Peyer's patch (tissue), 4 donors: ENCODE results near the gene PTPRF. TPM values are rescaled to one million over a fixed set of nuclear protein-coding genes. Genes with fewer than 3 reads are reported as not detected.

ENCODE experiments used
- DNase-seq, 3 donors: peaks; one replicate each; pipeline ENCODE4 v3.0.0-alpha.2; 2017 to 2019
- H3K27ac ChIP-seq, 4 donors: fragments of 200-600 bp; sonication (generic); one replicate each; pipeline ENCODE4 v1.5.1; 2016 to 2019
- H3K27me3 ChIP-seq, 2 donors: fragments of 200-600 bp; sonication (generic); one replicate each; pipeline ENCODE4 v1.5.1; 2019
- H3K36me3 ChIP-seq, 3 donors: fragments of 200-600 bp; sonication (generic); one replicate each; pipeline ENCODE4 v1.5.1; 2016 to 2019
- H3K4me1 ChIP-seq, 4 donors: fragments of 200-600 bp; sonication (generic); one replicate each; pipeline ENCODE4 v1.5.1; 2016 to 2019
- H3K4me3 ChIP-seq, 4 donors: fragments of 200-600 bp; sonication (generic); 1 replicate in 3 of 4; 2 replicates in 1 of 4; pipeline ENCODE4 v1.5.1; 2016 to 2019; ENCODE audit warnings: mild to moderate bottlenecking in 1 of 4
- H3K9me3 ChIP-seq, 4 donors: fragments of 200-600 bp; sonication (generic); one replicate each; pipeline ENCODE4 v1.5.1; 2016 to 2019; ENCODE audit warnings: mild to moderate bottlenecking in 1 of 4
- POLR2A ChIP-seq, 2 donors: fragments of 450-650 bp; IDR thresholded peaks; one replicate each; pipeline ENCODE4 v1.5.1; 2017; ENCODE audit warnings: antibody characterized with exemption in 2 of 2, mild to moderate bottlenecking in 2 of 2, moderate library complexity in 2 of 2
- total RNA-seq, 4 donors: library from RNA; depleted of rRNA; stranded (reverse); fragments of >200 nt; gene quantifications; one replicate each; pipeline ENCODE4 v1.1.0, GENCODE V29; 2016
- TF ChIP-seq, protein P1 (sequence below), 6 experiments: fragments of 450-650 bp in 4 of 6; fragments of 200-600 bp in 2 of 6; sonication (generic) in 1 of 6; IDR thresholded peaks; one replicate each; pipeline ENCODE4 v1.5.1; 2017 to 2019; ENCODE audit warnings: antibody characterized with exemption in 6 of 6, mild to moderate bottlenecking in 3 of 6, moderate library complexity in 1 of 6

PTPRF gene
- total RNA-seq, 4 donors from 2014 or later, result 149 to 613 (median 528) TPM

DNA sequence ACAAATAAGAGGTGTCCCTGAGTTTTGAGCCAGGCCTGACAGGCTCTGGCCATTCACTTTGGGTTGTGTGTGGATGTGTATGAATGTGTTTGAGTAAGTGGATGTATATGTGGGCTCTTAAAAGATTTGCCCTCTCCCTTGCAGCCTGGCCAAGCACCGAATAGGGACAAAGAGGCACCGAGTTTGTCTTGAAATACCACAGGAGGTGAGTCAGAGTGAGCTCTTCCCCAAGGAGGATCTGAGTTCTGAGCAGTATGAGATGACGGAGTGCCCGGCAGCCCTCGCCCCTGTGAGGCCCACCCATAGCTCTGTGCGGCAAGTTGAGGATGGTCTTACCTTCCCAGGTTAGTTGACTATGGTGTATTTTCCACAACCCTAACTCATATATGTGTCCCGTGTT, 138.3 kb downstream of the PTPRF start:
- H3K27me3 ChIP-seq, result no peaks in the 10 kb centered on the region
- H3K36me3 ChIP-seq, result peaks cover 0 to 100% (median 6%) of the 10 kb centered on the region in 3 donors
- no peaks in the 10 kb centered on the region for H3K4me1 ChIP-seq
- H3K4me3 ChIP-seq, result no peak overlapping the region
- H3K27ac ChIP-seq, result no peak overlapping the region
- no peaks in the 10 kb centered on the region for H3K9me3 ChIP-seq
- DNase-seq, result no peak
- TF ChIP-seq POLR2A (IDR thresholded peaks at IDR 0.05), result no peak
- TF ChIP-seq, protein P1, sequence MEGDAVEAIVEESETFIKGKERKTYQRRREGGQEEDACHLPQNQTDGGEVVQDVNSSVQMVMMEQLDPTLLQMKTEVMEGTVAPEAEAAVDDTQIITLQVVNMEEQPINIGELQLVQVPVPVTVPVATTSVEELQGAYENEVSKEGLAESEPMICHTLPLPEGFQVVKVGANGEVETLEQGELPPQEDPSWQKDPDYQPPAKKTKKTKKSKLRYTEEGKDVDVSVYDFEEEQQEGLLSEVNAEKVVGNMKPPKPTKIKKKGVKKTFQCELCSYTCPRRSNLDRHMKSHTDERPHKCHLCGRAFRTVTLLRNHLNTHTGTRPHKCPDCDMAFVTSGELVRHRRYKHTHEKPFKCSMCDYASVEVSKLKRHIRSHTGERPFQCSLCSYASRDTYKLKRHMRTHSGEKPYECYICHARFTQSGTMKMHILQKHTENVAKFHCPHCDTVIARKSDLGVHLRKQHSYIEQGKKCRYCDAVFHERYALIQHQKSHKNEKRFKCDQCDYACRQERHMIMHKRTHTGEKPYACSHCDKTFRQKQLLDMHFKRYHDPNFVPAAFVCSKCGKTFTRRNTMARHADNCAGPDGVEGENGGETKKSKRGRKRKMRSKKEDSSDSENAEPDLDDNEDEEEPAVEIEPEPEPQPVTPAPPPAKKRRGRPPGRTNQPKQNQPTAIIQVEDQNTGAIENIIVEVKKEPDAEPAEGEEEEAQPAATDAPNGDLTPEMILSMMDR (IDR thresholded peaks at IDR 0.05), result no peak

DNA sequence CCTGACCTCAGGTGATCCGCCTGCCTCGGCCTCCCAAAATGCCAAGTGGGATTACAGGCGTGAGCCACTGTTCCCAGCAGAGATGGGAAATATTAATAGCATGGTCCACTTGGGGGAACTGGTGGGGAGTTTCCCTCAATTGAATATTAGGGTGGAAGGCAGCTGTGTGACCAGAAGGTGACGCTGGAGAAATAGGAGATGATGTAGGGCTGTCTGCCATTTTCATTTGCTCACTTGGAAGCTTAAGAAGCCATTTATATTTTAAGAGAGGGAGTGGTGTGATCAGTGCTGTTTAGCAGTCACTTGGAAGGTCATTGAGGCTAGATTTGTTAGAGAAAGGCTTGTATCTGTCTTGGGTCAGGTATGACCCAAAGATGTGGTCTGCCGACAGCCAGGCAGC, 139.2 kb downstream of the PTPRF start:
- no peak for TF ChIP-seq POLR2A (IDR thresholded peaks at IDR 0.05)
- TF ChIP-seq, protein P1 (IDR thresholded peaks at IDR 0.05), result no peak
- H3K27me3 ChIP-seq, result no peaks in the 10 kb centered on the region

DNA sequence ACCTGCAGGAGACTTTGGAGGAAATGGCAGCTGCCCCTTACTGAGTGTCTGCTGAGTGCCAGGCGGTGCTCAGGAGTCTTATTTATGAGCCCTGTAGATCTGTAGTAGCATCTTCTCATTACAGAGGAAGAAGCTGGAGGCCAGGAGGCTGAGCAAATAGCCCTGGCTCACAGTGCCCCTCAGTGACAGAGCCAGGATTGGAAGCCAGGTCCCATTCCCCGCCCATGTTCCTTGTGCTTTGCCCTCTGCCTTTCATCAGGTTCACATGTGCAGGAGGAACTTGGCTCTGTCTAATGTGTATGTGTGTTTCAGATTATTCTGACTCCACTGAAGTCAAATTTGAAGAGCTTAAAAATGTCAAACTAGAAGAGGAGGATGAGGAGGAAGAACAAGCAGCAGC, 140.5 kb downstream of the PTPRF start:
- no peak overlapping the region for H3K27ac ChIP-seq
- peaks cover 0 to 100% (median 6%) of the 10 kb centered on the region in 3 donors for H3K36me3 ChIP-seq
- DNase-seq, result no peak
- no peaks in the 10 kb centered on the region for H3K4me1 ChIP-seq
- H3K9me3 ChIP-seq, result no peaks in the 10 kb centered on the region
- no peak overlapping the region for H3K4me3 ChIP-seq
- H3K27me3 ChIP-seq, result no peaks in the 10 kb centered on the region
- TF ChIP-seq, protein P1 (IDR thresholded peaks at IDR 0.05), result no peak
- no peak for TF ChIP-seq POLR2A (IDR thresholded peaks at IDR 0.05)

More for the DNA sequence above, 139.2 kb downstream of the PTPRF start:
- Histone ChIP-seq H3K36me3 (peaks cover 0 to 100% (median 6%) of the 10 kb centered on the region in 3 donors), H3K9me3 (no peaks in the 10 kb centered on the region), H3K4me1 (no peaks in the 10 kb centered on the region), H3K27ac (no peak overlapping the region), H3K4me3 (no peak overlapping the region)
- no peak for DNase-seq

DNA sequence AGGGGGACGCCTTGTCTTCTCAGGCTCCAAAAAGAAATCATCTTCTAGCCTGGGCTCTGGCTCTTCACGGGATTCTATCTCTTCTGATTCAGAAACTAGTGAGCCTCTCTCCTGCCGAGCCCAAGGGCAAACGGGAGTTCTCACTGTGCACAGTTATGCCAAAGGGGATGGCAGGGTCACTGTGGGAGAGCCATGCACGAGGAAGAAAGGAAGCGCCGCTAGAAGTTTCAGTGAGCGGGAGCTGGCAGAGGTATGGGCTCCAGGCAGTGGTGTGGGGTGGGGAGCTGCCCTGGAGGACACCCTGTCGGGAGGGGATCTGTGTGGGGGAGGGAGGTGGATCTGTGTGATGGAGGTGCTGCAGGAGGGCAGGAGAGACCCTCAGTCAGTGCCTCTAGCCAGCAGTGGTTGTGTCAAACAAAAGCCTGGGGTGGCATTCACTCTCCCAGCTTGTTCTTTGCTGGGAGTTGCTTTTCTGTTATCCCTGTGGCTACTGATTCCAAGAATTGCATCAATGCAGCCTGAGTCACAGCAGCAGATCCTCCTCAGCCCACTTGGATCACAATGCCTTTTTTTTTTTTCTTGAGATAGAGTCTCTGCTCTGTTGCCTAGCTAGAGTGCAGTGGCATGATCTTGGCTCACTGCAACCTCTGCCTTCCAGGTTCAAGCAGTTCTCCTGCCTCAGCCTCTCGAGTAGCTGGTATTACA, 141.1 kb downstream of the PTPRF start:
- H3K36me3 ChIP-seq, result peaks cover 0 to 99% (median 6%) of the 10 kb centered on the region in 3 donors
- no peak overlapping the region for H3K27ac ChIP-seq
- H3K4me1 ChIP-seq, result no peaks in the 10 kb centered on the region

DNA sequence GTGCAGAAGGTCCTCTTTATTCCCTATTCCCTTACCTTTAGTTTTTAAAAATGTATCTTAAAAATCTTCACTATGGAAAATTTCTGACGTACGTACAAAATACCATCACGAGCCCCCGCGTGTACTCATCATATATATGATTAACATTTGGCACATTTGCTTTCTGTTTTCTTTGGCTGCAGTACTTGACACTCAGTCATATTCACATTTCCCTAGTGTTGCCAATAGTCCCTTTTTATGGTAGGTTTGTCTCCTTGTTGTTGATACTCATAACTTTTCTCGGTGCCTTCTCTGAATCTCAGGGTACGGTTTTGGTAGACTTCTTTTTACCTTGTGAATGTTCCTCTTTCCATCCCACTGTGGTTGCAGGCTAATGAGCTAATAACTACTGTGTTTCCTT, 142.6 kb downstream of the PTPRF start:
- no peaks in the 10 kb centered on the region for H3K9me3 ChIP-seq
- H3K27ac ChIP-seq, result no peak overlapping the region
- DNase-seq, result no peak
- TF ChIP-seq POLR2A (IDR thresholded peaks at IDR 0.05), result no peak
- TF ChIP-seq, protein P1 (IDR thresholded peaks at IDR 0.05), result no peak
- no peaks in the 10 kb centered on the region for H3K27me3 ChIP-seq
- H3K4me3 ChIP-seq, result no peak overlapping the region
- H3K36me3 ChIP-seq, result peaks cover 0 to 93% (median 2%) of the 10 kb centered on the region in 3 donors
- H3K4me1 ChIP-seq, result no peaks in the 10 kb centered on the region

More for the DNA sequence above, 141.1 kb downstream of the PTPRF start:
- H3K4me3 ChIP-seq, result no peak overlapping the region
- no peaks in the 10 kb centered on the region for H3K27me3 ChIP-seq
- TF ChIP-seq, protein P1 (IDR thresholded peaks at IDR 0.05), result no peak
- DNase-seq, result no peak
- no peaks in the 10 kb centered on the region for H3K9me3 ChIP-seq

Other genes starting within 250 kb of the PTPRF start
- 10 to 100 TPM in 3 of 4 donors, 1 to 10 TPM in 1; 4.1 to 80.9 (median 74.4) TPM for gene C1orf210, start 245.3 kb upstream of the PTPRF start, total RNA-seq
- 10 to 100 TPM in 2 of 4 donors, 1 to 10 TPM in 2; 5.6 to 38.8 (median 8.9) TPM for gene TIE1, start 229.9 kb upstream of the PTPRF start, total RNA-seq
- gene MPL, start 193.1 kb upstream of the PTPRF start, total RNA-seq, result not detected
- 10 to 100 TPM in 1 of 4 donors, 1 to 10 TPM in 3; 3.4 to 14.9 (median 6.3) TPM for gene CDC20, start 171.9 kb upstream of the PTPRF start, total RNA-seq
- 100 to 1,000 TPM in 1 of 4 donors, 10 to 100 TPM in 3; 29.7 to 101 (median 71.3) TPM for gene ELOVL1, start 162.9 kb upstream of the PTPRF start, total RNA-seq
- 10 to 100 TPM; 36.1 to 58.6 (median 38.7) TPM for gene MED8, start 141.1 kb upstream of the PTPRF start, total RNA-seq
- 100 to 1,000 TPM in 2 of 4 donors, 10 to 100 TPM in 2; 76.9 to 129 (median 104) TPM for gene SZT2, start 141.0 kb upstream of the PTPRF start, total RNA-seq
- gene HYI, start 77.0 kb upstream of the PTPRF start, total RNA-seq, result 100 to 1,000 TPM; 127 to 210 (median 169) TPM
- gene KDM4A, start 119.3 kb downstream of the PTPRF start, total RNA-seq, result 10 to 100 TPM; 60.1 to 74.7 (median 66.2) TPM
- gene ST3GAL3, start 176.7 kb downstream of the PTPRF start, total RNA-seq, result 10 to 100 TPM in 1 of 4 donors, 1 to 10 TPM in 3; 4.4 to 19.0 (median 6.1) TPM